ENCODE data around the gene LPCAT1.
"Not testable (repeated sequence)": the region's sequence is repeated elsewhere in the genome, so short reads cannot be mapped to it uniquely, and the experiment has no call there.

The LPCAT1 gene

DNA sequence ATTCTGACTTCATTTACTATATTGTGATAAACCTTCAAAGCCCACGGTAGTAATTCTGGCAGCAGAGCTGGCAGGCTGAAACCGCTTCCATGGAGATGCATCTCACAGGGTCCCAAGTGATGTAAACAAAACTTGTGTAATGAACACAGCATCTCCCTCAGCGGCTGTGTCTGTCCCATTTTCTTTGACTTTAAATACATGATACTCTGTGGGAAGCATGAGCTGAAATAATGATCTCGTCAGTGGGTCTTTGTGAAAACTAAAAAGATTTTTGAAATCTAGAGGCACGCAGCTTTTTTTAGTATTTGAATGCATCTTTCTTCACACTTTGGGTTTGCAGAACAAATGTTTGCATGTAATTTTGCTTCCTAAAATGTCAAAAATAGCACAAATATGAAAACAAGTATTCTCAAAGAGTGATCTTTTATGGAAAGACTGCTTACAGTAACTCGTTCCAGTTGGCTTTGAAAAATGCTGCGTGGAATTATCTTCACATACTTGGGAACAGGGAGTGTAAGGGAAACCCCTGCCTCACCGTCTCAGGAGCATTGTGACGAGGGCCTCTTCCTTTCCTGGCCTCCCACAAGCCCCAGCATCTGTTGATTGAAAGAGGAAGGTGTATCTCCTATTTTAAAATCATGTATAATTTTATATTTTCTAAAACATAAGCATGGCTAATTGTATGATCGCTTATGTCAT is 18.1 kb upstream of the LPCAT1 start:
- no peak for DNase-seq (ENCODE audit: low read depth)

DNA sequence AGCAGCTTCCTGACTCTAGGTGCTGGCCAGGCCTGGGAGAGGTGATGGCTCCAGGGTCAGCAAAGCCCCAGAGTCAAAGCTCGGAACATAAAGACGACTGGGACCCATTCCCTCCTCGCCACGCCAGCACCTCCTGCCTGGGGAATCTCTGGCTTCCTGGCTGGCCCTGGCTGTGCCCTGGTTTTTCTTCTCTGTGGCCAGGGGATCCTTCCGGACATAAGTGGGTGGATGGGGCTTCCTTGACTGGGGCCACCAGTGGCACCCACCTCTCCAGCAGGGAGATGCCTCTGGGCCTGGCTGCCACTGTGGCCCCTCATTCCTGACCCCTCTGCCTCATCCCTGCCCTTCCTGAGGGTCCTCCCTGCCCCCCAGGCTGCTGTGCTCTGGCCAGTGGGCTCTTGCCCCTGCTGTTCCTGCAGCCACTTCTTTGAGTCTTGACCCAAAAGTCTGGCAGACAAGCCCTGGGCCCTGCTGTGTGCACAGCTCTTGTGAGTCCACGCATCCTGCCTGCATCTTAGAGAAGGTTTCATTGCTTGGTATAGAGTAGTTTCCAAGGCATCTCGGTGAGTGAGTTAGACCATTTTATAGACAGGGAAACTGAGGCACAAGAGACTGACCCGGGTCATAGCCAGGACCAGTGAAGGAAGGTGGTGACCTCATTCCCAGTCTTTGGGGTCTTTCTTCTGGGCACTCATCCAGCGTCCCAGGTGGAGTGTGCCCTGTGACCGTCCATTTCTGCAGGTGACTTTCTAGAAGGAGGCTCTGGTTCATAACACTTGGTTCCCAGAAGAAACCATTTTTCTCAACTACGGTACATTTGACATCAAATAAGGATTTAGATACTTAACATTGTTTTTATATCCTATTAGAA is 17.3 kb upstream of the LPCAT1 start:
- DNase-seq (ENCODE audit: low read depth) = no peak

DNA sequence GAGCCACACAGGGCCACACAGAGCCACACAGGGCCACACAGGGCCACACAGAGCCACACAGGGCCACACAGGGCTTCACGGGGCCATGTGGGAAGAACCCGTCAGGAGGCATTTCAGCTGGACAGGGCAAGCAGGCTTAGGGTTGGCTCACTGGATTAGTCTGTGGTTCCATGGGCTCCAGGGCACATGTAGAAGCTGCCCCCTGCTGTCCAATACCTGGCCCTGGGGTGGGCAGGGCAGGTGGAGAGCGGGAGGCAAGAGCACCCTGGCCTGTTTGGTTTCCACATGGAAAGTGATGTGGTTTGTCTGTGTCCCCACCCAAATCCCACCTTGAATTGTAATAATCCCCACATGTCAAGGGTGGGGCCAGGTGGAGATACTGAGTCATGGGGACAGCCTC is 16.4 kb upstream of the LPCAT1 start:
- DNase-seq (ENCODE audit: low read depth) = no peak

DNA sequence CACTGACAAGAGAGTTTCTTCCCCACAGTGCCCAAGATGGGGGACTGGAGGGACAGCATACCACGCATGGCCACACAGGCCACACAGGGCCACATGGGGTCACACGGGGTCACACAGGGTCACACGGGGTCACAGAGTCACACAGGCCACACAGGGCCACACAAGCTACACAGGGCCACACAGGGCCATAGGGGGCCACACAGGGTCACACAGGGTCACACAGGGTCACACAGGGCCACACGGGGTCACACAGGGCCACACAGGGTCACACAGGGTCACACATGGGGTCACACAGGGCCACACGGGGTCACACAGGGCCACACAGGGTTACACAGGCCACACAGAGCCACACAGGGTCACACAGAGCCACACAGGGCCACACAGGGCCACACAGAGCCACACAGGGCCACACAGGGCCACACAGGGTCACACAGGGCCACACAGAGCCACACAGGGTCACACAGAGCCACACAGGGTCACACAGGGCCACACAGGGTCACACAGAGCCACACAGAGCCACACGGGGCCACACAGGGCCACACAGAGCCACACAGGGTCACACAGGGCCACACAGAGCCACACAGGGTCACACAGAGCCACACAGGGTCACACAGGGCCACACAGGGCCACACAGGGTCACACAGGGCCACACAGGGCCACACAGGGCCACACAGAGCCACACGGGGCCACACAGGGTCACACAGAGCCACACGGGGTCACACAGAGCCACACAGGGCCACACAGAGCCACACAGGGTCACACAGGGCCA is 15.8 kb upstream of the LPCAT1 start:
- not testable (repeated sequence) for DNase-seq (ENCODE audit: low read depth)

DNA sequence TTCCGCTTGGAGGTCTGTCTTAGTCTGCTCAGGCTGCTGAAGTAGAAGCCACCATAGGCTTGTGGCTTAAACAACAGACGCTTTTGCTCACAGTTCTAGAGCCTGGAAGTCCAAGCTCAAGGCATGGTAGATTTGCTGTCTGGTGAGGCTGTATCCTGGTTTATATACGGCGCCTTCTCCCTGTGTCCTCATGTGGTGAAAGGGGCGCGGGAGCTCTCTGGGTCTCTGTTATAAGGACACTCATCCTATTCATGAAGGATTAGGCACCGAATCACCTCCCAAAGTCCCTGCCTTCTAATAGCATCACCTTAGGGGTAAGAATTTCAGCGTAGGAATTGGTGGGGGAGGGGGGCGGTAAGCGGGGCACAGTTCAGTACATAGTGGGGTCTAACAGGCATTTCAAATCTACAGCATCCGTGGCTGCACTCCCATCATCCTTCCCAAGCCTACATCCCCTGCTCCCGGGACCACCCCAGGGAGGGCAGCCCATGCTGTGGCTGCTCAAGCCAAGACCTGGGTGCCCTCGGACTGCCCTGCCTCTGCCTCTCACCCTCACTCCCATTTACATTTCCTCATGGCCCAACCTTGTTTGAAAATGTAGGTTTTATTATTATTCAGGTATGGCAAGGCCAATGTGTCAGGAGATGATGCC is 15.1 kb upstream of the LPCAT1 start:
- DNase-seq (ENCODE audit: low read depth) = no peak

DNA sequence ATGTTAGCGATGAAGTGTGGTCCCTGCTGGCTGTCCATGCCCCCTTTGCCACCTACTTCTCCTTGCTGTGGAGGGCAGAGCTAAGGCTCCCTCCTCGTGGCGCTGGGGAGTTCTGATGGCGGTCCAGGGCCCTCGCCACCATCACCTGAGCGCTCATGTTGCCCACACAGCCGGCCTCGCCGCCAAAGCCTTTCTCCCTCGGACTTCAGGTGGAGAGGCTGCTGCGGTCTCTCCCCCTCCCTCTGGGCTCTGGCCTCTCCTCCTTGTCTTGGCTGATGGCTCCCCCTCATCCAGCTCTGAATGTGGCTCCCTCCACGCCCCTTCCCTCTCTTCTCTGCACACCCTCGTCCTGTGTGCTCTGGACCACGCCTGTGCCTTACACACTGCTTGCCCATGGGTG is 14.5 kb upstream of the LPCAT1 start:
- DNase-seq (ENCODE audit: low read depth) = no peak

- no peak for DNase-seq (ENCODE audit: low read depth)
Measured at GRCh38 chr5:1537603-1538154, 13.9 kb upstream of the LPCAT1 start.

DNA sequence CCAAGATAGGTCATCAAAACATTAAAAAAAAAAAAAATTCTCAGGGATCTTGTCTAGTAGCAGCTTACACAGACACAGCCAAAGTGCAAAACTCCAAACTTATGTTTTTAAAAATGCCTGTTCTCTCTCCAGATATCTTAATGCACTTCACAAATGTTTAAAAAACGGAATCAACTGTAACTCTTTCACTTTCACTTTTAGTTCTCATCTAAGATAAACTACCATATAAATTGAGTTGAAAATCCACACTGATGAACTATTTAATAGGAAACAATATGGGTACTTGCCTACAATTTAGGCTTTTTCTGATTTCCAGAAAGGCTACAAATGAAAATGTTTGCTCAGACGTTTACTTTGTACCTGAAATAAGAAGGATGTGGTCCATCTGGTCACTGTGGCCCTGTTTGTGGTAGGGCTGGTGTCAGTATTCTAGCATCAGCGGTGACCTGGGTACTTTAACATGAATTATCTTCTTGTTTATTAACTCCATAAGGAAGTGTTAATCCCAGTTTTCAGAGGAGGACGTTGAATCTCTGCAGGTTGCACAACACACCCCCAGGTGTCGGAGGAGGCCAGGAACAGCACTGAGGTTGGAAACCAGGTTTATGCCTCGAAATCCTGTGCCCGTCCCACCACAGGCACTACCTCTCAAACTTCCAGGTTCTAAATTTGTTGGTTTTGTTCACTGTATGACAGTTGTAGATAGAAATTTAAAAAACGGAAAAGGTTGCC is 13.3 kb upstream of the LPCAT1 start:
- DNase-seq (ENCODE audit: low read depth) = no peak

DNA sequence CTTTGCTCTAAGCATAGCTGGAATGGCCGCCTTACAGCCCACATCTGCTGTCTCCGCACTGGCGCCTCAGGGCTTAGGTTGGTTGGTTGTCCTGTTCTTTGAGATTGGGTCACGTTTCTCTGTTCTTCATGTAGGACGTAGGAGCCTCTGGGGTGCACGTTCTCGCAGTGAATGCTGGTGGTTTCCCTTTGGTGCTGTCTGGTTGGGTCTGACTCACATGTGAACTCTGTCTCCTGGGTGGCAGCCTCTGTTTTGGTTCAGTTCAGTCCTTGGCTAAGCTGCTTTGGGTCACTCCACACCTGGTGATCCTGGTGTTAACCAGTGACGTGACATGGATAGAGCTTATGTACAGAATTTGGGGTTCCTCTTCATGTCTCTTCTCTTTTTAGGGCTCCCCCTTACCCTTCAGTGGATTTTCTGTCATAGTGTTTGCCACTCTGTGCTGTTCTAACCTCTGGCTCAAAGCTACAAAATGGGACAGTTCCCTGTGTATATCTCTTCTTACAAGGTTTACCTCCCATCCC is 12.6 kb upstream of the LPCAT1 start:
- DNase-seq (ENCODE audit: low read depth) = peak; percentile 40

- DNase-seq (ENCODE audit: low read depth) = no peak
Measured at GRCh38 chr5:1535646-1536045, 11.9 kb upstream of the LPCAT1 start.

GRCh38 chr5:1532384-1532783 is 8.6 kb upstream of the LPCAT1 start:
- DNase-seq (ENCODE audit: low read depth) = no peak

DNA sequence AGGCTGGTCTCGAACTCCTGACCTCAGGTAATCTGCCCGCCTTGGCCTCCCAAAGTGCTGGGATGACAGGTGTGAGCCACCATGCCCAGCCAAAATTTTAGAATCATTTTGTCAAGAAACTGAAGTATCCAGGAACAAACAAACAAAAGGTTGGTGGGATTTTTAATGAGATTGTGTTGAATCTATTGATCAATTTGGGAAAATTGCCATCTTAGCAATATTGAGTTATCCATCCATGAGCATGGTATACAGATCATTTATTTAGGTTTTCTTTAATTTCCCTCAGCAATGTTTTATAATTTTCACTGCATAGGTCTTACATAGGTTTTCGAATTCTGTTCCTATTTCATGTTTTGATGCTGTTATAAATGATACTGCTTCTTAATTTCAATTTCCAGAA is 5.7 kb upstream of the LPCAT1 start:
- DNase-seq (ENCODE audit: low read depth) = no peak

DNA sequence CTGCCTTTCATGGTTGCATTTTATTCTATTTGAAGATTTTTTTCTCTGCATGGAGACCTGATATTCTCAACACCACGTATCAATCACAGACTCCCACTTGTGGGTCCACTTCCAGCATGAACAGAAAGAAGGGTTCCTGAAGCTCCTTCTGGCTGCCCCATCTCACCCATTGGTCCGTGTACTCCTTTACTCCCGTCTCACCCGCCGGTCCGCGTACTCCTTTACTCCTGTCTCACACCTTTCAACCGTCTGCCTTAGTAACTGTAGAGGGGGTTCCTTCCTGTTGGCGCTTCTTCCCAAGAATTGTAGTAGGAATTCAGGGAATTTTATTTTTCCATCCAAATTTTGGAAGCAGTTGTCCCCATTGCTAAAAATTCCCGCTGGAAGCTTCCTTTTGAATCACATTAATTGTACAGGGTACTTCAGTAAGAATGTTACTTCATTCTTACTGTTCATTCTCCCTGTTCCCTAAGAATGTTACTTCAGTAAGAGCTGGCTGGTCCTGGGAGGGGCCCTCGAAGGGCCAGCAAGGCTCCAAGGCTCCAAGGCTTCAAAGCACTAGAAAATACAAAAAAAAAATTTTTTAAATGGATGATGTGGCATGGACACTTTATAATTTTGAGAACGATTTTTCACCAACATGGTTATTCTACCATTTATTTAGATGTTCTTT is 3.9 kb upstream of the LPCAT1 start:
- no peak for DNase-seq (ENCODE audit: low read depth)

- no peak for DNase-seq (ENCODE audit: low read depth)
Measured at GRCh38 chr5:1526681-1527131, 2.9 kb upstream of the LPCAT1 start.

- no peak for DNase-seq (ENCODE audit: low read depth)
Measured at GRCh38 chr5:1526190-1526631, 2.5 kb upstream of the LPCAT1 start.

DNA sequence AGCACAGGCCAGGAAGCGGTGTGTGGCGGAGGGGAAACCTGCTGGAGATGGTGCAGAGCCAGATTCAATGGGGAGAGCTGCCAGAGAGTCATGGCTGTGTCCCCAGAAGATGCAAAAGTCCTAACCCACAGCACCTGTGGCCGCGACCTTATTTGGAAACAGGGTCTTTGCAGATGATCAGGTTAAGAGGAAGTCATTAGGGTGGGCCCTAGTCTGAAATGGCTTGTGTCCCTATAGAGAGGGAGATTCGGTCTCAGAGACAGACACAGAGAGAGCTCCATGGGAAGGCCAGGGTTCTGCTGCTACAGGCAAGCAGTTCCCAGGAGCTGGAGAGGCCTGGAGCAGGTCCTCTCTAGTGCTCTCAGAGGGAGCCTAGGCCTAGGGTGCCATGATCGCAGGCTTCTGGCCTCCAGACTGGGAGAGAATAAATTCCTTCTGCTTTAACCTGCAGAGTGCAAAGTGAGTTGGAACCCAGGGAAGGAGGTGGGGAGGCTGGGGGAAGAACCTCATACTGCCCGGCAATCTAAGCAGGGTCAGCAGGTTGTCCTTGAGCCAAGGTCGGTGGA is 1.9 kb upstream of the LPCAT1 start:
- no peak for DNase-seq (ENCODE audit: low read depth)

GRCh38 chr5:1524799-1525623 is 1.3 kb upstream of the LPCAT1 start:
- DNase-seq (ENCODE audit: low read depth) = no peak

GRCh38 chr5:1524481-1524798 is 680 bp upstream of the LPCAT1 start:
- no peak for DNase-seq (ENCODE audit: low read depth)

- no peak for DNase-seq (ENCODE audit: low read depth)
Measured at GRCh38 chr5:1523480-1523792, 324 bp downstream of the LPCAT1 start.
